Endodermal cell (in vitro differentiated cells): Measurements from ENCODE around the gene ARHGAP21. TPM values are rescaled to one million over a fixed set of nuclear protein-coding genes. Genes with fewer than 3 reads are reported as not detected.

Source experiments
- DNase-seq: peaks from one replicate; pipeline ENCODE4 v3.0.0-alpha.2; 2017
- H3K27ac ChIP-seq: 2 replicates; pipeline ENCODE4 v1.5.1; 2013; ENCODE audit warnings: mild to moderate bottlenecking, low read depth, low read length, moderate library complexity
- H3K27me3 ChIP-seq: 2 replicates; pipeline ENCODE4 v1.6.1; 2013; ENCODE audit warnings: mild to moderate bottlenecking, low read length, moderate library complexity; ENCODE audit not compliant: insufficient read depth, control insufficient read depth, poor library complexity, severe bottlenecking
- H3K36me3 ChIP-seq: 2 replicates; pipeline ENCODE4 v1.7.0; 2013; ENCODE audit warnings: mild to moderate bottlenecking, low read length, moderate library complexity; ENCODE audit not compliant: control insufficient read depth, insufficient read depth
- H3K4me1 ChIP-seq: one replicate; pipeline ENCODE4 v1.7.0; 2013; ENCODE audit warnings: low read length; ENCODE audit not compliant: control insufficient read depth, insufficient read depth
- H3K4me3 ChIP-seq: 2 replicates; pipeline ENCODE4 v1.5.1; 2013; ENCODE audit warnings: mild to moderate bottlenecking, low read length, moderate library complexity
- H3K9ac ChIP-seq: 2 replicates; pipeline ENCODE4 v1.6.1; 2013; ENCODE audit warnings: mild to moderate bottlenecking, low read length, moderate library complexity; ENCODE audit not compliant: poor library complexity, severe bottlenecking; ENCODE audit errors: extremely low read depth
- H3K9me3 ChIP-seq: 2 replicates; pipeline ENCODE4 v1.6.1; 2013; ENCODE audit warnings: mild to moderate bottlenecking, low read length, moderate library complexity; ENCODE audit not compliant: control insufficient read depth
- H3K27ac Mint-ChIP-seq: 2 replicates; pipeline ENCODE4 v1.8.0; 2020; ENCODE audit warnings: mixed read lengths
- H3K27me3 Mint-ChIP-seq: 2 replicates; pipeline ENCODE4 v1.8.0; 2021; ENCODE audit warnings: mild to moderate bottlenecking, mixed read lengths; ENCODE audit not compliant: insufficient read depth
- H3K36me3 Mint-ChIP-seq: 2 replicates; pipeline ENCODE4 v1.8.0; 2020; ENCODE audit warnings: low read depth, mixed read lengths
- H3K4me1 Mint-ChIP-seq: 2 replicates; pipeline ENCODE4 v1.8.0; 2020; ENCODE audit warnings: mixed read lengths
- H3K4me3 Mint-ChIP-seq: 2 replicates; pipeline ENCODE4 v1.8.0; 2020; ENCODE audit warnings: mild to moderate bottlenecking, moderate library complexity, mixed read lengths
- H3K9me3 Mint-ChIP-seq: 2 replicates; pipeline ENCODE4 v1.8.0; 2020; ENCODE audit warnings: mild to moderate bottlenecking, mixed read lengths
- WGBS, 2 experiments: methylation state at CpG; one replicate each; pipeline versions ENCODE4 v1.1.5 to v1.1.7; 2013; ENCODE audit warnings: missing lambda C conversion rate in 2 of 2, mixed read lengths in 1 of 2; ENCODE audit not compliant: insufficient coverage in 1 of 2, insufficient read length in 1 of 2; 5-methylcytosine and 5-hydroxymethylcytosine counted together
- total RNA-seq, 2 donors: library from RNA; stranded (reverse); fragmentation: NEBNext Ultra II Directional in 1 of 2; extraction: Animal tissue kit (Norgen Biotek cat#: 25700) in 1 of 2; gene quantifications; 2 replicates in 1 of 2; 3 replicates in 1 of 2; pipeline ENCODE4 v1.2.1, GENCODE V29; 2021
- TF ChIP-seq, protein P1 (sequence below): fragments of 200-600 bp; sonication (generic); conservative IDR thresholded peaks from 2 replicates; pipeline ENCODE4 v1.5.0; 2021; ENCODE audit warnings: antibody characterized with exemption, mild to moderate bottlenecking

ARHGAP21 gene
- total RNA-seq, 2 donors from 2014 or later, result 51.6 to 69.7 TPM

- Mint-ChIP-seq H3K9me3 (no peaks in the 10 kb centered on the region), H3K4me3 (no peak overlapping the region), H3K4me1 (peaks cover 2% of the 10 kb centered on the region), H3K36me3 (peaks cover 3% of the 10 kb centered on the region), H3K27me3 (no peaks in the 10 kb centered on the region), H3K27ac (no peak overlapping the region)
- H3K27me3 ChIP-seq, result no peaks in the 10 kb centered on the region
- no peaks in the 10 kb centered on the region for H3K9me3 ChIP-seq
- WGBS, 2 experiments, result 76 to 100% methylated on average over 1 to 2 of the region's 2 CpGs
- TF ChIP-seq, protein P1, sequence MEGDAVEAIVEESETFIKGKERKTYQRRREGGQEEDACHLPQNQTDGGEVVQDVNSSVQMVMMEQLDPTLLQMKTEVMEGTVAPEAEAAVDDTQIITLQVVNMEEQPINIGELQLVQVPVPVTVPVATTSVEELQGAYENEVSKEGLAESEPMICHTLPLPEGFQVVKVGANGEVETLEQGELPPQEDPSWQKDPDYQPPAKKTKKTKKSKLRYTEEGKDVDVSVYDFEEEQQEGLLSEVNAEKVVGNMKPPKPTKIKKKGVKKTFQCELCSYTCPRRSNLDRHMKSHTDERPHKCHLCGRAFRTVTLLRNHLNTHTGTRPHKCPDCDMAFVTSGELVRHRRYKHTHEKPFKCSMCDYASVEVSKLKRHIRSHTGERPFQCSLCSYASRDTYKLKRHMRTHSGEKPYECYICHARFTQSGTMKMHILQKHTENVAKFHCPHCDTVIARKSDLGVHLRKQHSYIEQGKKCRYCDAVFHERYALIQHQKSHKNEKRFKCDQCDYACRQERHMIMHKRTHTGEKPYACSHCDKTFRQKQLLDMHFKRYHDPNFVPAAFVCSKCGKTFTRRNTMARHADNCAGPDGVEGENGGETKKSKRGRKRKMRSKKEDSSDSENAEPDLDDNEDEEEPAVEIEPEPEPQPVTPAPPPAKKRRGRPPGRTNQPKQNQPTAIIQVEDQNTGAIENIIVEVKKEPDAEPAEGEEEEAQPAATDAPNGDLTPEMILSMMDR, result no peak
- DNase-seq, result no peak
- H3K4me3 ChIP-seq, result no peak overlapping the region
- peaks cover 2% of the 10 kb centered on the region for H3K36me3 ChIP-seq
- H3K27ac ChIP-seq, result no peak overlapping the region
- peaks cover 4% of the 10 kb centered on the region for H3K4me1 ChIP-seq
- no peak overlapping the region for H3K9ac ChIP-seq
Observed at GRCh38 chr10:24551161-24551560, 172.5 kb downstream of the ARHGAP21 start.

DNA sequence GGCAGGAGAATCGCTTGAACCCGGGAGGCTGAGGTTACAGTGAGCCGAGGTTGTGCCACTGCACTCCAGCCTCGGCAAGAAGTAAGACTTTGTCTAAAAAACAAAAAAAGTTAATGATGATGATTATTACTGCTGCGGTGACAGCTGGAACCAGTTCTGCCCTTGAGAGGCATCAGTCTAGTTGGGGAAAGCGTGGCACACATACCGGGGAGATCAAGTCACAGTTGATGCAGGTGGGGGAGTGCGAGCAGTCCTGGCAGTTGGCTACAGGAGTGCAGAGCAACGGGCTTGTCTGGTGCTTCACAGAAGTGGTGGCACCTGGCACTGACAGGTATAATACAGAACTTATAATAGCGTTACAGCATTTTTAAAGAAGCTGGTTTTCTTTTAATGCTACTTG, 173.0 kb downstream of the ARHGAP21 start:
- H3K27ac Mint-ChIP-seq, result no peak overlapping the region
- Histone ChIP-seq H3K27me3 (no peaks in the 10 kb centered on the region), H3K4me1 (peaks cover 4% of the 10 kb centered on the region), H3K36me3 (peaks cover 4% of the 10 kb centered on the region), H3K9ac (no peak overlapping the region), H3K27ac (no peak overlapping the region), H3K4me3 (no peak overlapping the region), H3K9me3 (no peaks in the 10 kb centered on the region)
- TF ChIP-seq, protein P1, result no peak
- H3K4me3 Mint-ChIP-seq, result no peak overlapping the region
- peaks cover 7% of the 10 kb centered on the region for H3K36me3 Mint-ChIP-seq
- H3K9me3 Mint-ChIP-seq, result no peaks in the 10 kb centered on the region
- no peak for DNase-seq
- no peaks in the 10 kb centered on the region for H3K4me1 Mint-ChIP-seq
- no peaks in the 10 kb centered on the region for H3K27me3 Mint-ChIP-seq
- WGBS, 2 experiments, result 95 to 98% methylated on average over 10 of the region's 10 CpGs

- Histone ChIP-seq H3K9ac (no peak overlapping the region), H3K27me3 (no peaks in the 10 kb centered on the region), H3K4me3 (no peak overlapping the region), H3K27ac (no peak overlapping the region), H3K9me3 (no peaks in the 10 kb centered on the region), H3K4me1 (no peaks in the 10 kb centered on the region), H3K36me3 (peaks cover 38% of the 10 kb centered on the region)
- H3K27ac Mint-ChIP-seq, result no peak overlapping the region
- no peak overlapping the region for H3K4me3 Mint-ChIP-seq
- WGBS, 2 experiments, result 98 to 100% methylated on average over 1 to 3 of the region's 3 CpGs
- H3K9me3 Mint-ChIP-seq, result no peaks in the 10 kb centered on the region
- no peaks in the 10 kb centered on the region for H3K27me3 Mint-ChIP-seq
- TF ChIP-seq, protein P1, result no peak
- DNase-seq, result no peak
- no peaks in the 10 kb centered on the region for H3K4me1 Mint-ChIP-seq
- H3K36me3 Mint-ChIP-seq, result peaks cover 39% of the 10 kb centered on the region
Observed at GRCh38 chr10:24545585-24545984, 178.1 kb downstream of the ARHGAP21 start.
